Measurements from ENCODE around the gene LEFTY2.
"Not testable (repeated sequence)": the region's sequence is repeated elsewhere in the genome, so short reads cannot be mapped to it uniquely, and the experiment has no call there.

The LEFTY2 gene

GRCh38 chr1:225941942-225942222 is 862 bp upstream of the LEFTY2 start:
- Histone ChIP-seq H3K9me2 (replicated peaks; ENCODE audit: insufficient read depth, low read length) (no peaks in the 10 kb centered on the region), H3F3A (ENCODE audit: insufficient read depth) (peaks cover 3% of the 10 kb centered on the region; the same call in 1 of the 2 replicates), H3K36me3 (ENCODE audit: low read length) (no peaks in the 10 kb centered on the region), H4K20me1 (ENCODE audit: low read depth, low read length) (no peaks in the 10 kb centered on the region), H3K9me3 (ENCODE audit: insufficient read depth, low read length) (no peaks in the 10 kb centered on the region), H2AFZ (ENCODE audit: low read depth, low read length, severe bottlenecking) (peak overlapping the region; percentile 32), H3K27ac (ENCODE audit: low read depth, low read length) (peak overlapping the region; percentile 69), H3K9ac (ENCODE audit: low read length) (peak overlapping the region; percentile 30), H3K79me2 (ENCODE audit: insufficient read depth, low read length) (no peaks in the 10 kb centered on the region), H3K27me3 (ENCODE audit: low read length) (no peaks in the 10 kb centered on the region), H3K4me3 (ENCODE audit: insufficient read depth, low read length, poor library complexity, severe bottlenecking) (no peak overlapping the region), H3K4me2 (ENCODE audit: low read depth, low read length, poor library complexity, severe bottlenecking) (peak overlapping the region; percentile 37)
- no peak for TF ChIP-seq EZH2phosphoT487 (conservative IDR thresholded peaks at IDR 0.05; ENCODE audit: low read length)
- TF ChIP-seq, protein P1, sequence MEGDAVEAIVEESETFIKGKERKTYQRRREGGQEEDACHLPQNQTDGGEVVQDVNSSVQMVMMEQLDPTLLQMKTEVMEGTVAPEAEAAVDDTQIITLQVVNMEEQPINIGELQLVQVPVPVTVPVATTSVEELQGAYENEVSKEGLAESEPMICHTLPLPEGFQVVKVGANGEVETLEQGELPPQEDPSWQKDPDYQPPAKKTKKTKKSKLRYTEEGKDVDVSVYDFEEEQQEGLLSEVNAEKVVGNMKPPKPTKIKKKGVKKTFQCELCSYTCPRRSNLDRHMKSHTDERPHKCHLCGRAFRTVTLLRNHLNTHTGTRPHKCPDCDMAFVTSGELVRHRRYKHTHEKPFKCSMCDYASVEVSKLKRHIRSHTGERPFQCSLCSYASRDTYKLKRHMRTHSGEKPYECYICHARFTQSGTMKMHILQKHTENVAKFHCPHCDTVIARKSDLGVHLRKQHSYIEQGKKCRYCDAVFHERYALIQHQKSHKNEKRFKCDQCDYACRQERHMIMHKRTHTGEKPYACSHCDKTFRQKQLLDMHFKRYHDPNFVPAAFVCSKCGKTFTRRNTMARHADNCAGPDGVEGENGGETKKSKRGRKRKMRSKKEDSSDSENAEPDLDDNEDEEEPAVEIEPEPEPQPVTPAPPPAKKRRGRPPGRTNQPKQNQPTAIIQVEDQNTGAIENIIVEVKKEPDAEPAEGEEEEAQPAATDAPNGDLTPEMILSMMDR (IDR thresholded peaks at IDR 0.05; ENCODE audit: insufficient read depth, low read length, poor library complexity, severe bottlenecking), result no peak

DNA sequence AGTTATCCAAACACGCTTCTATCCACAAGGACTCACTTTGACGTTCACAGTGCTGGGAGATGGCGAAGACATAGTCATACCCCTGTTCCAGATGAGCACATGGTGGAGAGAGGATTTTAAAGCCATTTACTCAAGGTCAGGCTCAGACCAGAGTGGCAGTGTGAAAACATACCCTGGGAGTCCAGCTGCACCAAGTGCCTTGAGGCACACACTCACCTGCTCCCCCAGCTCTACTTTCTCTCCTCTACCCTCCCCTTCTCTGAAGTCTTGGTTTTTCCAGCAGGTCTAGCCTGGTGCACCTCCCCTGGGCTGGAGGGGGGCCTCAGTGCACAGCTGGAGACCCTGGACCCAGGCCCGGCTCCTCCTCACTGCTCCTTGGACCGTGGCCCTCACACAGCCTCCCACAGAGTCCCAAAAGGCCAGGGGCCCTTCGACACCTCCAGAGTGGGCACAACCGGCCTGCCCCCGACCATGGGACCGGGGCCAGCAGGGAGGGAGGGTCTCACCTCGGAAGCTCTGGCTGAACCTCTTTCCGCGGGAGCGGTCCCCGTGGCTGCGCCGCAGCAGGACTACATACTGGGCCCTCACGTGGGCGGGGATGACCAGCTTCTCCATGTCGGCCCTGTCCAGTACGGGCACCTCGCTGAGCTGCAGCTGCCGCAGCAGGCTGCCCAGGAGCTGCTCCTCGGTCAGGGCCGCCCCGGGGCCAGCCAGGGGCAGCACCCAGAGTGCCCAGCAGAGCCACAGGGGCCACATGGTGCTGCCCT is 452 bp downstream of the LEFTY2 start:
- no peak for TF ChIP-seq EZH2phosphoT487 (conservative IDR thresholded peaks at IDR 0.05; ENCODE audit: low read length)
- TF ChIP-seq, protein P1 (IDR thresholded peaks at IDR 0.05; ENCODE audit: insufficient read depth, low read length, poor library complexity, severe bottlenecking), result no peak
- H3K27ac ChIP-seq (ENCODE audit: low read depth, low read length), result no peak overlapping the region
- no peaks in the 10 kb centered on the region for H3K79me2 ChIP-seq (ENCODE audit: insufficient read depth, low read length)
- H3K4me3 ChIP-seq (ENCODE audit: insufficient read depth, low read length, poor library complexity, severe bottlenecking), result no peak overlapping the region
- H3K9me2 ChIP-seq (replicated peaks; ENCODE audit: insufficient read depth, low read length), result no peaks in the 10 kb centered on the region
- H3K9ac ChIP-seq (ENCODE audit: low read length), result no peak overlapping the region
- H3K27me3 ChIP-seq (ENCODE audit: low read length), result no peaks in the 10 kb centered on the region
- no peak overlapping the region for H3K4me2 ChIP-seq (ENCODE audit: low read depth, low read length, poor library complexity, severe bottlenecking)
- H3F3A ChIP-seq (ENCODE audit: insufficient read depth), result peaks cover 3% of the 10 kb centered on the region; the same call in 1 of the 2 replicates
- no peaks in the 10 kb centered on the region for H3K9me3 ChIP-seq (ENCODE audit: insufficient read depth, low read length)
- H3K36me3 ChIP-seq (ENCODE audit: low read length), result no peaks in the 10 kb centered on the region
- H4K20me1 ChIP-seq (ENCODE audit: low read depth, low read length), result no peaks in the 10 kb centered on the region
- H2AFZ ChIP-seq (ENCODE audit: low read depth, low read length, severe bottlenecking), result no peak overlapping the region

DNA sequence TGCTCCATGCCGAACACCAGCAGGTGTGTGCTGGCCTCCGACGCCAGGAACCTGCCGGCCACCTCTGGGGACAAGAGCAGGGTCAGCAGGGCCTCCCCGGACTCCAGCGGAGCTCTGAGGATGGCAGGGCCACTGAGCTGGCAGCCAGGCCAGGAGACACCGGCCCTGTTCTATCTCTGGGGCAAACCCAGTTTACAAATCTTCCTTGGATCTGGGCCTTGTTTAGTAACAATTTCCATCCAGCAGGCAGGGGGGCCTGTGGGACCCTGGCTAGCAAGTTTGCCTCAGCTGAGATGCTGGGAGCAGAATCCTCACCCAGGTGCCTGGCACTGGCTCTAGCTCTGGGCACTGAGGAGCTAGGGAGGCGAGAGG is 1.1 kb downstream of the LEFTY2 start:
- H3K36me3 ChIP-seq (ENCODE audit: low read length); H3K79me2 ChIP-seq (ENCODE audit: insufficient read depth, low read length); H3K27ac ChIP-seq (ENCODE audit: low read depth, low read length); H3K9ac ChIP-seq (ENCODE audit: low read length); H2AFZ ChIP-seq (ENCODE audit: low read depth, low read length, severe bottlenecking); H4K20me1 ChIP-seq (ENCODE audit: low read depth, low read length); H3K4me2 ChIP-seq (ENCODE audit: low read depth, low read length, poor library complexity, severe bottlenecking); H3K9me2 ChIP-seq (replicated peaks; ENCODE audit: insufficient read depth, low read length); H3K9me3 ChIP-seq (ENCODE audit: insufficient read depth, low read length); H3F3A ChIP-seq (ENCODE audit: insufficient read depth); H3K4me3 ChIP-seq (ENCODE audit: insufficient read depth, low read length, poor library complexity, severe bottlenecking); H3K27me3 ChIP-seq (ENCODE audit: low read length): not testable (repeated sequence)

DNA sequence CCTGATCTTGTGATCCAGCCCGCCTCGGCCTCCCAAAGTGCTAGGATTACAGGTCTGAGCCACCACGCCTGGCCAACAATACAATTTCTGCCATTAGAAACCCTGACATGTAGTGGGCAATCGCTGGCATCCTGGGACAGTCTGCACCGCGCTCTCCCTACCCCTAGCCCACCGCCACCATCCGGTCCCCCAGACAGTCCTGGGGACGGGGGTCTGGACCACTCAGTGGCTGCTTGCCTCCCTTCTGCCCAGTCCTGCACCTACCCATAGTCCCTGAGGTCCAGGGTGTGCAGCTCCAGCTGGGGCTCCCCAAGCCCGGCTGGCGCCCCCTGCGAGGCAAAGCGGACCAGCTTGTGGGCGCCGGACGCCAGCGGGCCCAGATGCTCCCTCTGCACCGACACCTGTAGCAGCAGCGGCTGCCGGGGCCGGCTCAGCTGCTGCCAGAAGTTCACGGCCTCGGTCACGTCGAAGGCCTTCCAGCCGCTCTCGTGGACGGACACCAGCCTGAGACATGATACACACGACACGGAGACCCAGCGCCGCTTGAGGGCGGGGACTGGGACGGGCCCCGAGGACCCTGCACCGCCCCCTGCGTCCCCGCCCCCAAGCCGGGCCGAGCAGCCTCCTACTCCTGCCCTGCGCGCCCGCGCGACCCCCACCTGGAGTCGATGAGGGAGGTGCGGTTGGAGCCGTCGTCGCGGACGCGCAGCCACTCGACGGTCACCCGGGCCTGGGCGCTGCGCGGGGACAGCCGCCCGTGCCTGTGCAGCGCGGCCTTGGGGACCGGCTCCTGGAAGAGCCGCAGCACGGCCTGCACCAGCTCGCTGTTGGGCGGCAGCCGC is 1.7 kb downstream of the LEFTY2 start:
- not testable (repeated sequence) for H3K4me3 ChIP-seq (ENCODE audit: insufficient read depth, low read length, poor library complexity, severe bottlenecking)

More for the DNA sequence above, 1.7 kb downstream of the LEFTY2 start:
- not testable (repeated sequence) for H3K9me2 ChIP-seq (replicated peaks; ENCODE audit: insufficient read depth, low read length); H2AFZ ChIP-seq (ENCODE audit: low read depth, low read length, severe bottlenecking); H3K9me3 ChIP-seq (ENCODE audit: insufficient read depth, low read length); H4K20me1 ChIP-seq (ENCODE audit: low read depth, low read length); H3K27me3 ChIP-seq (ENCODE audit: low read length); H3K79me2 ChIP-seq (ENCODE audit: insufficient read depth, low read length); H3K9ac ChIP-seq (ENCODE audit: low read length); H3K27ac ChIP-seq (ENCODE audit: low read depth, low read length); H3F3A ChIP-seq (ENCODE audit: insufficient read depth); H3K36me3 ChIP-seq (ENCODE audit: low read length); H3K4me2 ChIP-seq (ENCODE audit: low read depth, low read length, poor library complexity, severe bottlenecking)

Measured in SU-DHL-6 (cell line).